Activated gamma-delta T cell treated with anti-CD3 and anti-CD28 coated beads, Interleukin-2, amount 50 U/mL, for 16 hours (primary cell): ENCODE measurements around the gene N4BP2.
A peak's percentile ranks its signal among the peaks of the same experiment; 100 is the strongest.

ENCODE experiments used
- DNase-seq: peaks from one replicate; pipeline ENCODE4 v3.0.0-alpha.2; 2020; ENCODE audit warnings: low read depth

Gene N4BP2

DNA sequence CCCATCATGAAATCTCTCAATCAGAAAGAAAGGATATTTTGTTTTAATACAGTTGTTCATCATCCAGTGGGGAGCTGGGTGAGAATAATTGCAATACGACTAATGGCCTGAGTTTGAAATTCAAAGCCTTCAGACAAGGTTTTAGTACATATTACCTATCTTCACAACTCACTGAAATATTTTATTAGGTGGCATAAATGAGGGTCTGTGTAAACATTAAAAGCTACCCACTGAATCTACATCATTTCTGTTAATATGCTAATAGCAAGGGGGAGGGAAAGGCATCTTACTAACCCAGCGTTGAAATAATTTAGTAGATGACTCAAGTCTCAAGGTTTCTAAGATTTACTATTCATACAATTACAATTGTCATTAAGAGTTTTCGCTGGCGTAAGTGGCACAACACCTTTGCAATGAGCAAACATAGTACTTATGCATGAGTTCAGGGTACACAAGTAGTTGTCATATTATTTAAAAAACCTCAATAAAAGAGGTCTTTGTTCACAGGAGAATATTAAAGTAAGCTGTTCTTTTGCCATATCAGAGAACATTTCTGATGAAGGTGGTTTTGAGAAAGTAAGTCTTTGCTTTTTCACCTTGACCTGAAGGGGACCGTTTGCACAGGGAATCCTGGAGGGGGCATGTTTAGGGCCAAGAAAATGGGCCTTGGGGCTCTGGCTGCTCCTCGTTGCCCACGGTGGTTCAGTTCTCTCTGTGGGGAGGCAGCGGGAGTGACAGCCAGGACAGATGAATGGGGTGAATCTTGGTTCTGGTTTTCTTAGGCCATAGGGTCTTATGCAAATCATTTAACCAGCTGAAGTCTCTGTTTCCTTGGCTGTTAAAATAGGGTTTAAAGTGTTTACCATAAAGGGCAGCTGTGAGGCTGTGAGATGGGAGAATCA is 135.7 kb downstream of the N4BP2 start:
- no peak for DNase-seq

DNA sequence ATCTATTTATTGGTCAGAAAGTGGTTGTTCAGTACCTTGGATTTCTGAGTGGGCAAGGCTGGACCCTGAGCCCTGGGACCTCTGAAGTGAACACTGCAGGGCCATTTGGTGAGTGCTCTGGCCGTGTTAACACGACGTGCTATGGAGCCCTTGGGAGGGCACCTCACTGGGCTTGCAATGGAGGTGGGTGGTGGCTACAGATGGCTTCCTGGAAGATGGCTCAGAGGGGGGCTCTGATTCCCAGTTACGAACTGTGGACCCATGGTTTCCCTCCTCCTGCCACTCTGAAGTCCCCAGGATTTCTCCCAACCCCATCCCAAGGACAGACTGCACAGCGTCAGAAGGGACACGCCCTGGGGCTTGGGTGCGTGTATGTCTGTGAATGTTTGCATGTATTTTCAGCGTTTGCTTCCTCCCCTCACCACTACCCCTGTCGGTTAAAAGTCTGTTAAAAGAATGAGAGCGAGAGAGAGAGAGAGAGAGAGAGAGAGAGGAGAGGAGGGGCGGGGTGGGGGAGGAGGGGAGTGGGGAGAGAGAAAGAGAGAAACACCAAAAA is 136.4 kb downstream of the N4BP2 start:
- no peak for DNase-seq

DNA sequence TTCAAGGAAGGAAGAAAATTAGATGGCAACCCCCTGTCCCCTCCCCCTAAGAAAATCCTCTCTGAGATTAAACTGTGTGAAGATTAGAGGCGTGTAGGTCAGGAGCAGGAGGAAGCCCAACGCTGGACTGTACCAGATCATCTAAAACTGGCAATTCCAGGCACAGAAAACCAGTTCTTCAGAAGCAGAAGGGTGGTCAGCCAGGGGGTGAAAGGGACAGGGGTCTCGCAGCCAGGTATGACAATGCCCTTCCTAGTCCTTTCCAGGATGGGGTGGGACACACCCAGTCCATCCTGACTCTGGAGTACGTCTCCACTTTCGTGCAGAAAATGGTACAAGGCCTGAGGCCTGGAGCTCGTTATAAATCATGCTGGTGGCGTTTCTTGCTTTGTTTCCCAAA is 136.9 kb downstream of the N4BP2 start:
- no peak for DNase-seq

DNA sequence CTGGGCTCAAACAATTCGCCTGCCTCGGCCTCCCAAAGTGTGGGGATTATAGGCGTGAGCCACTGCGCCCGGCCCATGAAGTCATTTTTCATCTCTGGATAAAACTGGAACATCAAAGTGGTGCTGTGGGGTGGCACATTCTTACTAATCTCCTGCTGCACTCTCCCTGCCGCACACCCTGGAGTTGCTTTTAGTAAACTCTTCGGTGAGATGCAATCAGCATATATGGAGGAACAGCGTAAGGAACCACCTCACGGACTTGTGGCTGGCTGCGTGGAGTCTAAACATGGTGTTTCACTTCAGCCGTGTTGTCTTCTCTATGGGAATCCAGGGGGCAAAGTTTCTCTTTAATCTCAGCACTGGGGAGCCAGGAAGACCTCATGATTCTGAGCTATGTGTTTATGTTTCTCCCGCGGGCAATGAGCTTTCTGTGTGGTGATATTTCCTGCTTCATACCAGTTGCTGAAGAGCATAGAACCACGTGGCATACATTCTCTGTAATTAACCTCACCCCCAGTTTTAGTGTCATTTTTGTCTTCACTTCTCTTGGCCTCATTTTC is 138.0 kb downstream of the N4BP2 start:
- no peak for DNase-seq

DNA sequence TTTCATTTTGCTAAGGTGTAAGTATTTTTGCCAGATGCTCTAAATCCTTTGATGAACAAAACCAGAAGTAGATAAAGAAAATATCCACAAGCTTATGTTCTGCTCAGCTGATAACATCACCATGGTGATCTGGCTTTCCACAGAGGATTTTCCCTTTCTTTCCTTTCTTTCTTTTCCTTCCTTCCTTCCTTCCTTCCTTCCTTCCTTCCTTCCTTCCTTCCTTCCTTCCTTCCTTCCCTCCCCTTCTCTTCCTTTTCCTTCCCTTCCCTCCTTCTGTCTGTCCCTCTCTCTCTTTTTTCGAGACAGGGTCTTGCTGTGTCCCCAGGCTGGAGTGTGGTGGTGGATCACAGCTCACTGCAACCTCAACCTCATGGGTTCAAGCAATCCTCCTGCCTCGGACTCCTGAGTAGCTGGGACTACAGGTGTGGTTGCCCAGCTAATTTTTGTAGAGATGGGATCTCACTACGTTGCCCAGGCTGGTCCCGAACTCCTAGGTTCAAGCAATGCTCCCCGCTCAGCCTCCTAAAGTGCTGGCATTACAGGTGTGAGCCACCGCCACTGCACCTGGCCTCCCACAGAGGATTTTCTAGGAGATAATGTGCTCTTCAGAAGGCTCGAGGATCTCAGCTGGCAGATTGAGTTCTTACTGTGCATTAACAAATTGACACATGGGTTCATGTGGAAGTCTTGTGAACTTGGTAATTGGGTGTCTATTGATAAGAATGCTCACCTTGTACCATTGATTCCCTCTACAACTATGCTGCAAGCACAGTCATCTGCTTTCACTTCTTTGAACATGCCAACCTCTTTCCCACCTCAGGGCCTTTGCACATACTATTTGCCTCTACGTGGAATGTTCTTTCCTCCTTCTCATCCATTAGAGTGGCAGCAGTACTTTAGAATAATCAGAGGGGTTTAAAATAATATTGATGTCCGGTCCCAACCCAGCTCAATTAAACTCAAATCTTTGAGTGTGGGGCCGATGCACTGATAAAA is 138.8 kb downstream of the N4BP2 start:
- DNase-seq = no peak

DNA sequence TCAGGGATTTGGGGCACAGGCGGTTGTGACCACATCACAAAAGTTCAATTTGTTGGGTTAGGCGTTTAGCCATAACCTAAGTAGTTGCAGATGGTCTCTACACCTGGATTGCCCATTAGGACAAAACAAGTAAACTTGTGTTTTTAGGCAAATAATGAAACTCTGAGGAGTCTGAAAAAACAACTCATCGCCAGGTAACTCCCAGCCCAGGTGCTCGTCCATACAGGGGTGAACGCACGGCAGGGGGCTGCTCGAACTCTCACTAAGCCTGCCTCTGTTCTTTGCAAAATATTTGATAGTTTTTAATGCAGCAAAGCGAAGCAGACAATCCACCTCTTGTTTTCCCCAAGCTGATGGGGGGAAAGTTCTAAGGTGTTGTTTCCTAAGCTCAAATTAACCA is 139.6 kb downstream of the N4BP2 start:
- no peak for DNase-seq

DNA sequence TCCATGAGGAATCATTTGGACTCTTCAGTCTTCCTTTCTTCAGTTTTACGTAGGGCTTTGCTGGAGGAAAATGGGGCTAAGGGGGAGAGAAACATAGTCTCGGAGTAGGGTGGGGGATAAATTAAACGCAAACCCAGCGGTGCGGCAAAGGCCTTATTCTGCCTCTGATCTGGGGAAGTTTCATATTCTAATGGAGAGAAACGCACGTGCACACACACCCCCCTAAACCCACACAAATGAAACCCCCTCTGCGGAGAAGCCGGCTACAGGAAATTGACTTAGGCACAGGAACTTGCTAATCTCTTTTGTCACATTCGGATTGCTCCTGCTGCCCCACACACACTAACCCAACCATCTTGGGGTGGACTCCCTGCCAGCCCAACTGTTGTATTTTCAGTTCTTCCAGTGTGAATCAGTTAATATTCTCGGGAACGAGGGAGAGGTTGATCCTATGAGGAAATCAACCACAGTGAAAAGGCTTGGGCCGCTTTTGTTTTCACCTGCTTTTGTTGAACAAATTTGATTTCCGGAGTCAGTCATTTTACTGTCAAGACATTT is 140.2 kb downstream of the N4BP2 start, which contains the start of gene RHOH:
Gene RHOH, plus strand, starts transcription at position 308 of the 558 bp plus-strand sequence. CDS start 46,356 bp downstream, outside the sequence.
- DNase-seq = peak; percentile 69

DNA sequence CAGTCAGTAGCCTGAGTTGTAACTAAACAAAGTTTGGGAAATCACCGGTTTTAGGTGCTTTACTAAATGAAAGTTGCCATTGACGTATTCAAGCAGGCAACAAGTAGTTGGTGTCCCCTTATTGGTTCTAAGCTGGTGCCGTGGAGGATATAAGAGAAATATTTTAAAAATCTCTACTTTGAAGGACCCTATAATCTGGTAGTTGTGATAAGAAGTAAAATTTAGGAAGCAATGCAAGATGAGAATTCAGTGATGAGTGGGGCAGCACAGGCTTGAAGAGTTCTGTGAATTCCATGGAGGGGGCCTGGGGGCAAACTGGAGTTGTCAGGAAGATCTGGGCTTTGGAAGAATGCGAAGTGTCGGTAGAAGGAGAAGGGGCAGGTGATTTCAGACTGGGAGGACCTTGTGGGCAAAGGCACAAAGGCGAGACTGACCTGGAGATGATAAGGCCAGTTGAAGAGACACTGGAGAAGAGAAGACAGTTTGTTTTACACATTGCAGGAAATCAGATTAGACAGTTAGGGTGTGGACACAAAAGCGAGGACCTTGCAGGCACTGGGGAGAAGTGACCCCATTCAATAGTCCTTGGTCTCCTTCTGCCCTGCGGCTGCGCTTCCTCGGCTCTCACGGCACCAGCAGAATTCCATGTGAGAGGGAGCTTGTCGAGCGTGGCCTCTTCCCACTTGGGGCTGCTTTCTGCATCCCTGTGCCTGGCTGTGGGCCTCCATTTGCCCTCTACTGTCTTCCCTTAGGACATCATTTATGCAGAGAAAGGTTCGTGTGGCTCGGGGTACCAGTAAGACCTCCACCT is 141.4 kb downstream of the N4BP2 start:
- DNase-seq = no peak

DNA sequence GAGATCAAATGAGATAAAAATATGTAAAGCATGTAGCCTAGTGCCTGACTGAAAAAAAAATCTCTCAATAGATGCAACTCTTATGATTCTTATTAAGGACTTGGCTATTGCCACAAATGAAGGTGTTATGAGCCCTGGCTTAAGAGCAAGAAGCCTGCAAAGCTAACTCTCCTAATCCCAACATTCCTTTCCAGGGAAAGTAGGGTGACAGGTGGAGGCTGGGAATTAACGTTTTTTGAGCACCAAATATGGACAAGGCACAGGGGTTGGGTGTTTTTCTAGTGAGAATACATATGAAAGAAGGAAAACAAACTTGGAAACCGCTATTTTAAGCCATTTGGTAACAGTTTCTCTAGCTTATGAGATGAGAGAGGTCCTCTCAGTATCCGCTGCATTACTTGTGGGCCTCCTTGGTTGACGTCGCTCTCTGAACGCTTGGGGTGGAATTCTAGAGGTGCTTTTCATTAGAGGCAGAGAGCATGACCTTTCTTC is 142.6 kb downstream of the N4BP2 start:
- no peak for DNase-seq

DNA sequence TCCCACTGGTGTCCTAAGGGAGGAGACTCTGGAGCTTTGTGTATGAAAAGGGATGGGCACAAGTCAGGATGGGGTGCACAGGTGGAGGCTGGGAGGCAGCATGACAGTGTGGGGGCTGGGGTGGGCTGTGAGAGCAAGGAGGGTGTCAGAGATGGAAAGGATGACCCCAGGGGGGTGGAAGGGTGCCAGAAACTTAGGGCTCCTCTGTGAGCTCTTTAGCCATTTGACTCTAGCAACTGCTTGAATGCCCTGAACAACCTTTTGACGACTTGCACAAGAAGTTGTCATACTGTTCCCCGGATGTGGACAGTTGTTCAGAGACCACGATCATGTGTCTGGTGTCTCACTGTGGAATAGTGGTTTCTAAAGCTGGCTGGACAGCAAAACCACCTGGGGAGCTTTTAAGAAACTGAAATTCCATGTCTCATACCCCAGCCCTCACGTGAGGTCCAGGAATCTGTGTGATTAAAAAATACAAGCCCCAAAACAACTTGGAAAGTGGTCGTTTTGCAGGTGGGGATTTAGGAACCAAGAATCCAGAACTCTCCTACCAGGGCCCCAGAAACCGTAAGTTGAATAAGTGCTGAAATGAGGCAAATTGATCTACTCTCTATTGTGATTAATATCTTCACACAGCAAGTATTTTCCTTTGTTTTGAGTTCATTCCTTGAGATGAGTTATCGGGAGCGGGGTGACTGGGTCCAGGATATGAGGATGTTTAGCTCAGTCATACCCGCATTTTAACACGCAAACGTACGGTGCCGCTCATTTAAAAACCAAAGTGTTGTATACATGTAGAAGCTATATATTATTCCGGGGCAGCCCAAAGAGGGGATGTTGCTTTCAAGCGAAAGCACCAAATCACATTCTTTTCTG is 143.6 kb downstream of the N4BP2 start:
- peak; percentile 48 for DNase-seq

DNA sequence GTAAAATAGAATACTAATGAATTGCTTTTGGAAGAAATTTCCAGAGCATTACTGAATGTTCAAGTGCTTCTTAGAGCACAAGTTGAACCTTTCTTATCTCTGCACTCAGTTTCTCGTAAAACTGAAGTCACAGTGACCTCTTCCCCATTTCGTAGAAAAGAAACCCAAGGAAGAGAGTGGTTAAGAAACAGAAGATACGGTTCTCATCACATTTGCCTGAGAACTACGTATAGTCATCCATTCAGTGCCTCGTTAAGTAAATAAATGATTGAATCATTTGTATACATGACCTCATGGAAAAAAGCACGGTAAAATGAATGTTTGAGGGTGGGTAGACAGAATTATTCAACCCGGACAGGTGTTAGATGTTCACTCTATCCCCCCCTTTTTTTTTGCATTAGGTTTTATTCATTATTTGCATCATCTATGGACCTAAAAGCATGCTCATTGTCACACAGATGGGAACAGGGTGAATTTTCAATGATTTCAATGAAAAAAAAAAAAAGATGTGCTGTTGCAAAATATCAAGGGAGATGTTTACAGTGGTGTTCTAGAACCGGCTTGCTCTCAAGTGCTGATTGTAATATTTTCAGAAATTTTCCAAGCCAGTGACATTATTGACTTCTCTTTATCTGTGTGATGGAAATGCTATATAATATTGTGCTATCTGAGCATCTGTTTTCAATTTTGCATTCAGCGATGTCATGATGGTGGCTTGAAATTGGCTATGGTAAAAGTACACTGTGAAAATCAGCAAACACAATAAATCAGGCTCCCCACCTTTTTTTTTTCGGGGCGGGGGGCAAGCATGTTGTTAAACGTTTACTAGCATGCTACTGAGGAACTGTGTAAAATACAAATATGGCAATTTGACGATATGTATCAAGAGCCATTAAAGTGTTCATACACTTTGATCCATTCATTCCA is 144.5 kb downstream of the N4BP2 start:
- no peak for DNase-seq

DNA sequence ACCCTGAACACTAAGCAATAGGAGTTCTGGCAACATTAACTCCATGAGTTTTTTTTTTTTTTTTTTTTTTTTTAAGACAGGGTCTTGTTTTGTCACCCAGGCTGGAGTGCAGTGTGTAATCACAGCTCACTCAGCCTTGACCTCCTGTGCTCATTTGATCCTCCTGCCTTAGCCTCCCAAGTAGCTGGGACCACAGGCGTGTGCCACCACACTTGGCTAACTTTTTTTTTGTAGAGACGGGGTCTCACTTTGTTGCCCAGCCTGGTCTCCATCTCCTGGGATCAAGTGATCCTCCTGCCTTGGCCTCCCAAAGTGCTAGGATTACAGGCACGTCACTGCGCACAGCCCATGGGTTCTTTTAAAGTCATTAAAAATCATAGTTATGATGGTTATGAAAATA is 145.2 kb downstream of the N4BP2 start:
- no peak for DNase-seq

DNA sequence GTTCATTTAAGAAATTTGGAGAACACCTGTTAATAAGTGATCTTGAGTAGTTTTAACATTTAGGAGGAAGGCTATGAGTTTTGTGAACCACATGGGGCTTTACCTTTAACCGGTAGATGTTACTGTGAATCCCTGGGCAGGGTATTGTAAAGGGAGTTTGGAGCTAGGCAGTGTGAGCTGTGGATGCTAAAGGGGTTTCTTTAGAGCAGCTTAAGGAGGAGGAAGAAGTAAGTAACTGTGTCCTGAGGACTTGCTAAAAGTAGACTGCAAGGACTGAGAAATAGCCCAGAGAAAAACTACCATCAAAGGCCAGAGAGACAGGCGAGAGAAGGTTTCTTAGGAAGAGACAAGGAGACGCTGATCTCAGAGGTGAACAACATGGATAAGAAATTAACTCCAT is 145.8 kb downstream of the N4BP2 start:
- DNase-seq = no peak

DNA sequence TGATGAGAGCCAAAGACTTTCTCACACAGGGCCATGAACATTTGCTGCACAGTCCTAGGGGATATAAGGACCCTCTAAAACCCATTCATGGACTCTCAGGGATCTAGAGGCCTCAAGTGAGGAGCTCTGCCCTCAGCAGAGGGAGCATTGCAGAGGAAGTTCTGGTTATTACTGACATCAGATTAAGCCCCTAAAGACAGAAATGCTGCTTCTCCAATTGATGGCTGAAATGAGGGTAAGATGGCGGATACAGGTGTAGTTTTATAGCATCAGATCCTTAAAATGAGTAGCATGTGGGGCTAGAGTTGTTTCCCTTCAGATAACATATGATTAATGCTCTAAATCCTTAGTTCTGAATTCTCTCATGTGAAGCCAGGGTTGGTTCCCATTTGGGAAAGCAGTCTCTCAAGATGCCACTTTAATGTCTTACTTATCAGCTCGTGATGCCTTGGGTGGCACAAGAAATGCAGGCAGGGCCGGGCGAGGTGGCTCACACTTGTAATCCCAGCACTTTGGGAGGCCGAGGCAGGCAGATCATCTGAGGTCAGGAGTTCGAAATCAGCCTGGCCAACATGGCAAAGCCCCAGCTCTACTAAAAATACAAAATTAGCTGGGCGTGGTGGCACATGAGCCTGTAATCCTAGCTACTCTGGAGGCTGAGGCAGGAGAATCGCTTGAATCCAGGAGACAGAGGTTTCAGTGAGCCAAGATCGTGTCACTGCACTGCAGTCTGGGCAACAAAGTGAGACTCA is 148.0 kb downstream of the N4BP2 start:
- no peak for DNase-seq

DNA sequence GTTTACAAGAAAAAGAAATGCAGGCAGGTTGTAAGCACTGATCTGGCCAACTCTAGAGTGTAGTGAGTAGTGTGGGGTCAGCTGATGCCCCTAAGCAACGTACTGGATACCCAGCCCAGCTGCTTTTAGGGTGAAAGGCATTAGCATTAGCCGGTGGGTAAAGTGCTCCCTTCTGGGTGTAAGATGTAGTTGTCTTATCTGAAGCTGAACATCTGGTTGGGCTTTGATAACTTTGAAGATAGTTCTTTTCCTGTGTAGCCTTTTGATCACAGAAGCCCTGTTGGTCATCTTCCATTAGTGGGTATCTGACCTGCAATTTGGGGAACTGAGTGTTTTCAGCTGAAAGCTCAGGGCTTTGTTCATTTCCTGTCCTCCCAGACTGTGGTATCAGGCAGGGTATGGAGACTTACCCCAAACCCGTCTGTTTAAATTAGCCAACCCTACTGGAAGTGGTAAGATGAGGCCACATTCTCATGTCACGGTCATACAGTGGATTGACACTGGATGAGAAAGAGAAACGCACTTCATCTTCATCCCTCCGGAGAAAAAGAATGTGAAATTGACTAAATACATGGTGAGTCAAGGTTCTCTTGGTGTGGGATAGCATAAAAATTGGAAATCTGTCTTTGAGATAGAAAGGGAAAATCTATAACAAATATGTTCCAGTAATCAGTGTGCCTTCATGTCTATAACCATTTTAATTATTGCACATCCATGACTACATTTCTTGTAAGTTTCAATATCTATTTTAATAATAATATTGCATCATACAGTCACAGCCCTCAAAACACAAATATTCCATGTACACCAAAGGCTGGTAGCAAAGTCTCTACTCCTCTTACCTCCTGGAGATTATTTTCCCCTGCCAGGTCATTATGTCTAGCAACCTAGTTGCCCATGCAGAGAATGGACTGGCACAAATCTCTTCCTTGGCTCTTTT is 148.9 kb downstream of the N4BP2 start:
- DNase-seq = no peak

DNA sequence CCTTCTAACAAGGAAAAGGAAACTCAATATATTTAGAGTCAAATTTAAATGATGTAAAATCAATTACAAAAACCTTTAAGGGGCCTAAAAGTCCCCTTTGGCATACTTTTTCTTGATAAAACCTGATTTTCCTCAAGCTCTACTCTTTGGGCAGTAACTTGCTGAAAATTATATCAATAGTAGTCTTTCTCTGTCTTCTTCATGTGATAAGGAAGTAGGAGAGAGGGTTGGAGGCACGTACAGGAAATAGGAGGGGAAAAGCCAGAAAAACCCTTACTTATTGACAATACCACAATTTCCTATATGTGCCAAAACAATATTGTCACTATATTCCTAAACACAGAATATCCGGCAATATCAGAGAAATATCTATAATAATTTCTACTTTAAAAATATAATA is 149.8 kb downstream of the N4BP2 start:
- DNase-seq = no peak
